C1 segment of cervical spinal cord (tissue), 14 donors: ENCODE measurements around the gene OSBPL1A.

Source experiments
- DNase-seq, 14 donors: peaks; one replicate each; lab custom pipeline; 2025; lab: John Stamatoyannopoulos, UW

Gene OSBPL1A

GRCh38 chr18:24342347-24342746 lies 55.3 kb downstream of the OSBPL1A start:
- DNase-seq, result no peak

DNA sequence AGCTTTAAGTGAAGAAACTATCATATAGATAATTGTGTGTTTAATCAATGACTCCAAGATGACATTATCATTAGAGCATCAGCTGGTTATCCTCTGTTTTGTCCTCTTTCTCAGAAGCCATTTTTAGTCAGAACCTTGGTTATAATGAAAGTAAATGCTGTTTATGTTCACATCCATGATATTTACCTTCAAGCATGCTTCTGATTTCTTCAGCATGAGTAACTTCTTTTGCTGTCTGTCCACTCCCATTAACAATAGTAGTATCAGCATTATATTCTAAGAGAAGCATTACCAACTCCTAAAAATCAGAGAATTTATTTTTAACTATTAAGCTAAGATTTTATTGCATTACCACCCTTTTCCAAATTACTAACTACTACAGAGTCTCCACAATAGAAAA lies 56.3 kb downstream of the OSBPL1A start:
- DNase-seq, result no peak

- DNase-seq, result no peak
These were observed 64.5 kb downstream of the OSBPL1A start for GRCh38 chr18:24333084-24333483.

- DNase-seq, result no peak
These were observed 71.4 kb downstream of the OSBPL1A start for GRCh38 chr18:24326211-24326610.

DNA sequence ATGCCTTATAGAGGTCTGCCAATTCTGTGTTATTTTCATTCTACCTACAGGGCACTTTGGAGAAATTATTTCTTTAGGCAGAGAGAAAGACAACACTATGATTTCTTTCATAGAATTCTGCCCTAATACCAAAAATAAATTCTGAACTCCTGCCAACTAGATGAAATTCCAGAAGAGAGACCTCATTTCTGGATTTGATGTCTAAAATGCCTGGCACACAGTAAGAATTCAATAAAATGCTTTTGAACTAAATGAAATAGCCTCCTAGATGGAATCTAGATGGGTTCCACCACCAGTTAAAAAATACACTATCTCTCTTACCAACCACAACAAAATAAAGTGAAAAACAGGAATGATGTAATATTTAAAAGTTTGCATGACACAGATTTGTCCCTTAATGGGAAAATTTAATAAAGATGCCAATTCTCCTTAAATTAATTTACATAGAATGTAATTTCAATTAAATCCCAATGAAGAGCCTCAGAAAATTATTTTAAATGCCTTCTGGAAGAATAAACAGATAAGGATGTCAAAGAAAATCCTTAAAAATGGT lies 75.0 kb downstream of the OSBPL1A start:
- no peak for DNase-seq

DNA sequence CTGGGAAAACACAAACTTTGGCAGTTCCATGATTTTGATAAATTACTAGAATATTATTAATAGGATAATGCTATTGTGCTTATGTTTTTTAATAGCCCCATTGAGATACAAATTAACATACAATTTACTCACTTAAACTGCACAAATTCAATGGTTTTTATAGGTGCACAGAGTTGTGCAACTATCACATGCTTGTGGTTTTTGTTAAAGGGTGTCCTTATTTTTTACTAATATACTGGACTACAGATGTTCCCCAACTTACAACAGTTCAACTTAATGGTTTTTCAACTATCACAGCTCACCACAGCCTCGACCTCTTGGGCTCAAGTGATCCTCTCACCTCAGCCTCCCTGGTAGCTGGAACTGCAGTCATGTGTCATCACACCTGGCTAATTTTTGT lies 76.6 kb downstream of the OSBPL1A start:
- no peak for DNase-seq

GRCh38 chr18:24319757-24320156 lies 77.9 kb downstream of the OSBPL1A start:
- no peak for DNase-seq

GRCh38 chr18:24317370-24317769 lies 80.3 kb downstream of the OSBPL1A start:
- DNase-seq, result no peak

- no peak for DNase-seq
These were observed 82.5 kb downstream of the OSBPL1A start for GRCh38 chr18:24315170-24315569.

DNA sequence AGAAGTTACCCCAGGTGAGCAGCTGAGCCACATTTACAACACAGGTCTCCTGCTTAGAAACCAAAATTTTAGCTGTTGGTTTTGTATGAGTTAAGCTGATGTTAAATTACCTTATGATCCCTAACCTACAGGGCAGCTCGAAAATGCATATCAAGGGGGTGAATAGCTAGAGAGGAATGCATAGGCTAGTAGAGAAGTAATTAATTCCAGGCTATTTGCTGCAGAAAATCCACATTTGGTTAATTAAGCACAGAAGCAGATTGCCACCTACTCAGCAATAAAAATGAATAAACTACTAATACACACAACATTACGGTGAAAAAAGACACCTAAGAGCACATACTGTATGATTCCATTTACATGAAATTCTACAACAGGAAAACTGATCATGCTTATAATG lies 91.4 kb downstream of the OSBPL1A start:
- DNase-seq, result no peak

- no peak for DNase-seq
These were observed 96.9 kb downstream of the OSBPL1A start for GRCh38 chr18:24300703-24301102.

DNA sequence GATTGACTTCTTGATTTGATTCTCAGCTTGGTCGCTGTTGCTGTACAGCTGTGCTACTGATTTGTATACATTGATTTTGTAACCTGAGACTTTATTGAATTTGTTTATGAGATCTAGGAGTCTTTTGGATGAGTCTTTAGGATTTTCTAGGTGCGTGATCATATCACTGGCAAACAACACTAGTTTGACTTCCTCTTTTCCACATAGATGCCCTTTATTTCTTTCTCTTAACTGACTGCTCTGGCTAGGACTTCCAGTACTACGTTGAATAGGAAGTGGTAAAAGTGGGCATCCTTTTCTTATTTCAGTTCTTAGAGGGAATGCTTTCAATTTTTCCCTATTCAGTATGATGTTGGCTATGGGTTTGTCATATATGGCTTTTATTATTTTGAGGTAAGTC lies 101.3 kb downstream of the OSBPL1A start:
- no peak for DNase-seq

DNA sequence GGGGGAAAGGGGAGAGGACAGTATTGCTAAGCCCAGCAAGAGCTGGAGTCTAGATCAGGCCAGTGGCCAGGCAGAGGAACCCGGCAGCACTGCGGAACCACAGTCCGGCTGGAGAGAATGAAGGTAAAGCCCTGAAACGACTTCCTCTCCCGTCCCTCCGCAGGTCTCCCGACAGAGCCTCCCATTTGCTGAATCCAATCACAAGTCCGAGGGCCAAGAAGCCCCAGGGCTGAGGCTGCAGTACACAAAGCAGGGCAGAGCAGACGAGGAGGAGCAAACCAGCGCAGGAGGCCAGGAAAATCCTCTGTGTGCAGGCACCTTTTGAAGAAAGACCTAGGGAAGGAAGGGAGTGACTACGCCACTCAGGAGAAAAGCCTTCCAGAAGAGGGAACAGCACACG lies 104.4 kb downstream of the OSBPL1A start:
- DNase-seq, result no peak

DNA sequence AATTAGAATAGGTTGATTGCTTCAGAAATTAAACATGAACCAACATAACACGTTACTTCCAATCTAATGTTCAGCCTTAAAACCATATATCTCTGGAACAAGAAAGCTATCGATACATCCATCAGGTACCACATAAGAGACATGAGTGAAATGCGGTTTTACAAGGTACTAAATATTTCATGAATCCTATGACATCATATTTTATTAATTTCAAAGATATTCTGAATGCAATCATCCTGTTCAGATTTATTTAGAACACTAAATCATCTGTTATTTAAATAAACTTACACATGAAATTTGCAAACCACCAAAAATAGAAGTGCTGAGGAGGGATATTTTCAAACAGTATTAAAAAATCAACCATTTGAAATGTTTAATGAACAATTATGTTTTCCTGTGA lies 119.0 kb downstream of the OSBPL1A start:
- no peak for DNase-seq

- no peak for DNase-seq
These were observed 120.0 kb downstream of the OSBPL1A start for GRCh38 chr18:24277516-24278195.

GRCh38 chr18:24276994-24277393 lies 120.6 kb downstream of the OSBPL1A start:
- DNase-seq, result no peak

DNA sequence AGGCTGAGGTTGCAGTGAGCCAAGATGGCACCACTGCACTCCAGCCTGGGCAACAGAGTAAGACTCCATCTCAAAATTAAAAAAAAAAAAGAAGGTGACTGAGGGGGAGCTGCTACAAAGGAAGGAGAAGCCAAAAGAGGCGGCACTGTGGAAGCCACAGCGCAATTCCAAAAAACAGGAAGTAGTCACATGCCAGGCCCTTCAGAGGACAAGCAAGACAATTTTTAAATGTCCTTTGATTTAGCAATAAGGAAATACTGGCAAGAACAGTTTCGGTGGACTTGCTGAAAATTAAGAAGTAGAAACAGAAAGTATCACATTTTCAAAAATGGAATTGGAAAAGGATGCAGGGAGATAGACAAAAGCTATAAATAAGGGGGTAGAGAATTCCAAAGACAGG lies 122.8 kb downstream of the OSBPL1A start:
- DNase-seq, result no peak

GRCh38 chr18:24273596-24273995 lies 124.0 kb downstream of the OSBPL1A start:
- no peak for DNase-seq

GRCh38 chr18:24272229-24272525 lies 125.4 kb downstream of the OSBPL1A start:
- no peak for DNase-seq

- peak; percentile 9 to 91 (median 68) for DNase-seq
These were observed 126.0 kb downstream of the OSBPL1A start for GRCh38 chr18:24271381-24272228.

DNA sequence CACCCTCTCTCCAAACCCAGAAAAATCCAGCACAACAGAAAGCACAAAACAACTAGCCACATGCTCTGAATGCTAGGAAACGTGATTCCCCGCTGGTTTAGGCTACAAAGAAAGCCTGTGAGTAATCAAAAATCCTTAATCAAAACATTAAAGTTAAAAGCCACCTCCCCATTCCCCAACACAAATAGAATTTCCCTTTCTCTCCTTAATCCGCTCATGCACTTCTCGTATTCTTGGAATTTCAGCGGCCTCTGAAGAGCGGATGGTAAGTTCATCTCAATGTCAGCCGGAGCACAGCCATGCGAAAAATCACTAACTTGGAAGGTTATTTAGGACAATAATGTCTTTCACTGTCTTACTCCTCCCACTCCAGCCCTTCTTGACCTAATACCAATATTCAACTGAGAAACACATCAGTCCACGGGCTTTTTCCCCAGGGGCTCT lies 126.7 kb downstream of the OSBPL1A start:
- peak in 2 of 14 donors; percentile 21 to 76 for DNase-seq

DNA sequence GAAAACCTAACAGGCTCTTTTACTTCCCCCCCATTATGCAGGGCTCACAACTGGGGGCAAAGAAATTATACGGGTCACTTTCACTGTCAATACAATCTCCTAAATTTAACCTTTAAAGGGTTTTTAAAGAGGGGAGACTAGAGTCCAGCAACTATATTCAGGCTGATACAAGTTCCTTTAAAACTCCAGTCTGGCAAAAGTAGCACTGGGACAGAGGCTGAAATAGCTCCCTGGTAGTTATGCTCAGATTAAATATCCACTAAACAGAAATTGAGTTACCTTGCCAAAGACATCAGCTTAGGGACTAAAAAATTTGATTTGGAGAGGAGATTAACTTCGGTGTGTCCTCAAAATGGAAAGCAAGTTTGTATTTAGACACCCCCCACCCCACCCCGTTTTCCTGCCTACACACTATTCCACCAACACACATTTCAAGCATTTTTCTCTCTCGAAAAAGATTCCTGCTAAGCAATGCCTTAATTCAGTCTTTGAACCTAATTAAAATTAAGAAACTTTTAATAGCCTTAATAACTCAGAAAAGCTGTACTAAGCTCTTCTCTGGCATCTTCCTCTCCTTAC lies 127.2 kb downstream of the OSBPL1A start:
- DNase-seq, result no peak
